Osteoblast (primary cell): ENCODE results near the gene CACNA1F. TPM values are rescaled to one million over a fixed set of nuclear protein-coding genes. Genes with fewer than 3 reads are reported as not detected.

Experiments used
- DNase-seq: peaks from one replicate; pipeline ENCODE4 v3.0.0; 2011; ENCODE audit warnings: low spot score, mixed read lengths; ENCODE audit not compliant: insufficient read length; ENCODE audit errors: missing footprints
- H2AFZ ChIP-seq: 2 replicates; pipeline ENCODE4 v1.6.0; 2011; ENCODE audit warnings: mild to moderate bottlenecking, low read length
- H3K27ac ChIP-seq: 2 replicates; pipeline ENCODE4 v1.5.1; 2011; ENCODE audit warnings: mild to moderate bottlenecking, low read depth, low read length, moderate library complexity
- H3K27me3 ChIP-seq: 2 replicates; pipeline ENCODE4 v1.6.0; 2012; ENCODE audit warnings: mild to moderate bottlenecking, control low read depth, inconsistent platforms, low read length, moderate library complexity; ENCODE audit not compliant: insufficient read depth
- H3K36me3 ChIP-seq: 2 replicates; pipeline ENCODE4 v1.5.1; 2011; ENCODE audit warnings: mild to moderate bottlenecking, low read length, control low read depth, moderate library complexity; ENCODE audit not compliant: insufficient read depth
- H3K4me1 ChIP-seq: 2 replicates; pipeline ENCODE4 v1.5.1; 2011; ENCODE audit warnings: mild to moderate bottlenecking, low read length, control low read depth, moderate library complexity; ENCODE audit not compliant: insufficient read depth
- H3K4me2 ChIP-seq: 2 replicates; pipeline ENCODE4 v1.6.0; 2011; ENCODE audit warnings: mild to moderate bottlenecking, low read length; ENCODE audit not compliant: insufficient read depth
- H3K4me3 ChIP-seq: fragments of 200-600 bp; sonication (generic); 3 replicates; pipeline ENCODE4 v1.5.1; 2012; ENCODE audit warnings: mild to moderate bottlenecking, low read length, inconsistent platforms; ENCODE audit not compliant: insufficient read depth
- H3K79me2 ChIP-seq: 2 replicates; pipeline ENCODE4 v1.6.0; 2012; ENCODE audit warnings: mild to moderate bottlenecking, low read length, control low read depth, inconsistent platforms; ENCODE audit not compliant: insufficient read depth
- H3K9me3 ChIP-seq: 2 replicates; pipeline ENCODE4 v1.5.1; 2011; ENCODE audit warnings: low read depth, low read length, control low read depth
- H4K20me1 ChIP-seq: 2 replicates; pipeline ENCODE4 v1.6.0; 2012; ENCODE audit warnings: mild to moderate bottlenecking, low read length, control low read depth; ENCODE audit not compliant: insufficient read depth
- total RNA-seq: library from RNA; depleted of rRNA; stranded (reverse); fragments of >200 nt; gene quantifications from 2 replicates; pipeline ENCODE4 v1.2.3, GENCODE V29; 2012
- TF ChIP-seq, protein P1 (sequence below): IDR thresholded peaks from 2 replicates; pipeline ENCODE4 v1.5.1; 2011; ENCODE audit warnings: mild to moderate bottlenecking, low read depth, low read length, moderate library complexity; ENCODE audit errors: extremely low read depth

The CACNA1F gene
- not detected in 2 replicates for total RNA-seq

- H2AFZ ChIP-seq: peak within 1 kb of the TSS; percentile 47
- H3K27me3 ChIP-seq: no peaks in the 10 kb centered on the region
- no peak within 1 kb of the TSS for H3K27ac ChIP-seq
- H3K4me2 ChIP-seq: no peak within 1 kb of the TSS
- H3K9me3 ChIP-seq: no peaks in the 10 kb centered on the region
- H3K4me1 ChIP-seq: no peaks in the 10 kb centered on the region
- TF ChIP-seq, protein P1, sequence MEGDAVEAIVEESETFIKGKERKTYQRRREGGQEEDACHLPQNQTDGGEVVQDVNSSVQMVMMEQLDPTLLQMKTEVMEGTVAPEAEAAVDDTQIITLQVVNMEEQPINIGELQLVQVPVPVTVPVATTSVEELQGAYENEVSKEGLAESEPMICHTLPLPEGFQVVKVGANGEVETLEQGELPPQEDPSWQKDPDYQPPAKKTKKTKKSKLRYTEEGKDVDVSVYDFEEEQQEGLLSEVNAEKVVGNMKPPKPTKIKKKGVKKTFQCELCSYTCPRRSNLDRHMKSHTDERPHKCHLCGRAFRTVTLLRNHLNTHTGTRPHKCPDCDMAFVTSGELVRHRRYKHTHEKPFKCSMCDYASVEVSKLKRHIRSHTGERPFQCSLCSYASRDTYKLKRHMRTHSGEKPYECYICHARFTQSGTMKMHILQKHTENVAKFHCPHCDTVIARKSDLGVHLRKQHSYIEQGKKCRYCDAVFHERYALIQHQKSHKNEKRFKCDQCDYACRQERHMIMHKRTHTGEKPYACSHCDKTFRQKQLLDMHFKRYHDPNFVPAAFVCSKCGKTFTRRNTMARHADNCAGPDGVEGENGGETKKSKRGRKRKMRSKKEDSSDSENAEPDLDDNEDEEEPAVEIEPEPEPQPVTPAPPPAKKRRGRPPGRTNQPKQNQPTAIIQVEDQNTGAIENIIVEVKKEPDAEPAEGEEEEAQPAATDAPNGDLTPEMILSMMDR: no peak
- peaks cover 2% of the 10 kb centered on the region for H3K79me2 ChIP-seq
- H3K36me3 ChIP-seq: no peaks in the 10 kb centered on the region
- no peaks in the 10 kb centered on the region for H4K20me1 ChIP-seq
- peak; percentile 60 for DNase-seq
- H3K4me3 ChIP-seq: peak within 1 kb of the TSS; percentile 25
Observed at GRCh38 chrX:49233176-49233575, at the start of gene CACNA1F. TSS of gene CACNA1F (minus strand) at chrX:49233340. CDS start at chrX:49233309, 31 bp downstream.

- H3K79me2 ChIP-seq: no peaks in the 10 kb centered on the region
- H3K36me3 ChIP-seq: no peaks in the 10 kb centered on the region
- no peaks in the 10 kb centered on the region for H4K20me1 ChIP-seq
- peak; percentile 74 for DNase-seq
- H3K27ac ChIP-seq: no peak overlapping the region
- peak overlapping the region; percentile 70 for H2AFZ ChIP-seq
- no peaks in the 10 kb centered on the region for H3K27me3 ChIP-seq
- TF ChIP-seq, protein P1: peak; percentile 29
- H3K9me3 ChIP-seq: no peaks in the 10 kb centered on the region
- H3K4me3 ChIP-seq: no peak overlapping the region
- no peaks in the 10 kb centered on the region for H3K4me1 ChIP-seq
- peak overlapping the region; percentile 39 for H3K4me2 ChIP-seq
Observed at GRCh38 chrX:49282647-49283011, 49.5 kb upstream of the CACNA1F start.

GRCh38 chrX:49278081-49278480 is 44.9 kb upstream of the CACNA1F start:
- Histone ChIP-seq H2AFZ (no peak overlapping the region), H3K4me1 (no peaks in the 10 kb centered on the region), H3K79me2 (peaks cover 6% of the 10 kb centered on the region), H3K4me2 (no peak overlapping the region), H3K27ac (no peak overlapping the region), H3K36me3 (no peaks in the 10 kb centered on the region), H3K27me3 (no peaks in the 10 kb centered on the region), H3K9me3 (no peaks in the 10 kb centered on the region), H3K4me3 (no peak overlapping the region), H4K20me1 (peaks cover 6% of the 10 kb centered on the region)
- TF ChIP-seq, protein P1: no peak
- peak; percentile 29 for DNase-seq

DNA sequence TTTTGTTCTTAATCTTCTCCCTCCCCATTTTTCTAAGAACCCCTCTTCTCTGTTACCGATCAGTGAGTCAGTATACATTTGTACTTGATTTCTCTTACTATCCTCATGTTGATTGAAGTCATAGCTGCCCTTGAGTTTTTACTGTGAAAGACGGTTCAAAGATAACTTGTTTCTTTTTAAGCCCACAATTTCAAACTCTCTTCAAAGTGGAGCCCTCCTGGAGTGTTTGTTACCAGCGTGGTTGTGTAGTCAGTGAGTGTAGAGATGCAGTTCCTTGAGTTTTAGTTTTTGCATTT is 44.3 kb upstream of the CACNA1F start:
- no peak overlapping the region for H2AFZ ChIP-seq
- H3K4me1 ChIP-seq: no peaks in the 10 kb centered on the region
- H3K4me2 ChIP-seq: no peak overlapping the region
- peaks cover 10% of the 10 kb centered on the region for H3K79me2 ChIP-seq
- no peaks in the 10 kb centered on the region for H3K36me3 ChIP-seq
- H3K4me3 ChIP-seq: no peak overlapping the region
- H3K27ac ChIP-seq: no peak overlapping the region
- H3K9me3 ChIP-seq: no peaks in the 10 kb centered on the region
- no peaks in the 10 kb centered on the region for H3K27me3 ChIP-seq
- peaks cover 6% of the 10 kb centered on the region for H4K20me1 ChIP-seq
- TF ChIP-seq, protein P1: no peak
- no peak for DNase-seq
